ENCODE measurements around the gene AGPS.

- TF ChIP-seq, protein P1, sequence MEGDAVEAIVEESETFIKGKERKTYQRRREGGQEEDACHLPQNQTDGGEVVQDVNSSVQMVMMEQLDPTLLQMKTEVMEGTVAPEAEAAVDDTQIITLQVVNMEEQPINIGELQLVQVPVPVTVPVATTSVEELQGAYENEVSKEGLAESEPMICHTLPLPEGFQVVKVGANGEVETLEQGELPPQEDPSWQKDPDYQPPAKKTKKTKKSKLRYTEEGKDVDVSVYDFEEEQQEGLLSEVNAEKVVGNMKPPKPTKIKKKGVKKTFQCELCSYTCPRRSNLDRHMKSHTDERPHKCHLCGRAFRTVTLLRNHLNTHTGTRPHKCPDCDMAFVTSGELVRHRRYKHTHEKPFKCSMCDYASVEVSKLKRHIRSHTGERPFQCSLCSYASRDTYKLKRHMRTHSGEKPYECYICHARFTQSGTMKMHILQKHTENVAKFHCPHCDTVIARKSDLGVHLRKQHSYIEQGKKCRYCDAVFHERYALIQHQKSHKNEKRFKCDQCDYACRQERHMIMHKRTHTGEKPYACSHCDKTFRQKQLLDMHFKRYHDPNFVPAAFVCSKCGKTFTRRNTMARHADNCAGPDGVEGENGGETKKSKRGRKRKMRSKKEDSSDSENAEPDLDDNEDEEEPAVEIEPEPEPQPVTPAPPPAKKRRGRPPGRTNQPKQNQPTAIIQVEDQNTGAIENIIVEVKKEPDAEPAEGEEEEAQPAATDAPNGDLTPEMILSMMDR (IDR thresholded peaks at IDR 0.05) = no peak
- TF ChIP-seq POLR2A (IDR thresholded peaks at IDR 0.05) (no peak), POLR2AphosphoS5 (IDR thresholded peaks at IDR 0.05) (no peak)
Observed at GRCh38 chr2:177343773-177344172, 48.8 kb upstream of the AGPS start.
